ENCODE measurements around the gene RTP3. TPM values are rescaled to one million over a fixed set of nuclear protein-coding genes. Genes with fewer than 3 reads are reported as not detected.

The RTP3 gene
- total and polyA plus RNA-seq, 2 donors (not counting 1 experiment from before 2014, with no cell fraction given), result not detected

DNA sequence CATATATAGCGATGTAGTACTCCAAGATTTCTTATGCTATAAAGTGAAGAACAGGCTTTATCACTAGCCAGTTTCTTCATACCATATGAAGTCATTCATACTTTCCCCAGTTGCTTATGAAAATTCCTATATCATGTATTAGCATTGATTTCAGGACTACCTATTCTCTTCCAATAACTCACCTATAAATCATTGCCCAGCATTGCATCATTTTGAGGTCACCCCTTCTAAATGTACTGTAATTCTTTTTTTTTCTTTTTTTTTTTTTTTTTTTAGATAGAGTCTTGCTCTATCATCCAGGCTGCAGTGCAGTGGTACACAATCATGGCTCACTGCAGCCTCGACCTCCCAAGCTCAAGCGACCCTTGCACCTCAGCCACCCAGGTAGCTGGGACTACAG is 27.1 kb downstream of the RTP3 start:
- POLR2A ChIA-PET, result no interaction called here
- DNase-seq (no peak), ATAC-seq (ENCODE audit: low read depth) (no peak)
- Histone ChIP-seq H2AFZ (ENCODE audit: insufficient read depth, low read depth, low read length, poor library complexity, severe bottlenecking) (no peak overlapping the region), H3K36me3 (replicated peaks in 1 of 2; ENCODE audit: control extremely low read depth in 1 of 2, control insufficient read depth in 1 of 2, extremely low read depth in 1 of 2, insufficient read depth in 2 of 2, low read length in 1 of 2) (no peaks in the 10 kb centered on the region), H3K9ac (ENCODE audit: low read length) (no peak overlapping the region), H3K9me3 (ENCODE audit: control extremely low read depth in 1 of 3, control insufficient read depth in 2 of 3, insufficient read depth in 1 of 3, low read length in 2 of 3) (no peaks in the 10 kb centered on the region), H3K4me3 (ENCODE audit: control extremely low read depth in 1 of 5, extremely low read depth in 1 of 5, insufficient read depth in 1 of 5, low read depth in 2 of 5, low read length in 4 of 5) (no peak overlapping the region), H3K4me1 (ENCODE audit: control insufficient read depth in 2 of 2, insufficient read depth in 2 of 2, low read length in 2 of 2) (no peaks in the 10 kb centered on the region), H3K79me2 (ENCODE audit: control insufficient read depth, insufficient read depth, low read length) (no peaks in the 10 kb centered on the region), H3K4me2 (replicated peaks; ENCODE audit: low read depth, low read length, poor library complexity, severe bottlenecking) (no peak overlapping the region), H4K20me1 (ENCODE audit: control insufficient read depth, insufficient read depth, low read length, poor library complexity, severe bottlenecking) (no peaks in the 10 kb centered on the region), H3K27me3 (replicated peaks in 1 of 4; ENCODE audit: control extremely low read depth in 1 of 4, control insufficient read depth in 3 of 4, insufficient read depth in 4 of 4, low read length in 3 of 4) (no peaks in the 10 kb centered on the region), H3K27ac (ENCODE audit: low read length in 2 of 2) (no peak overlapping the region)
- intact Hi-C loops (cut with micrococcal nuclease), result no loop called here
- Mint-ChIP-seq H3K4me1 (no peaks in the 10 kb centered on the region), H3K27ac (no peak overlapping the region), H3K9me3 (ENCODE audit: insufficient read depth) (no peaks in the 10 kb centered on the region), H3K27me3 (no peaks in the 10 kb centered on the region), H3K4me3 (no peak overlapping the region)
- no peak for TF ChIP-seq EZH2 (IDR thresholded peaks at IDR 0.05; ENCODE audit: borderline replicate concordance, insufficient read depth, low read depth, low read length, poor library complexity, severe bottlenecking)
- TF ChIP-seq, protein P1, sequence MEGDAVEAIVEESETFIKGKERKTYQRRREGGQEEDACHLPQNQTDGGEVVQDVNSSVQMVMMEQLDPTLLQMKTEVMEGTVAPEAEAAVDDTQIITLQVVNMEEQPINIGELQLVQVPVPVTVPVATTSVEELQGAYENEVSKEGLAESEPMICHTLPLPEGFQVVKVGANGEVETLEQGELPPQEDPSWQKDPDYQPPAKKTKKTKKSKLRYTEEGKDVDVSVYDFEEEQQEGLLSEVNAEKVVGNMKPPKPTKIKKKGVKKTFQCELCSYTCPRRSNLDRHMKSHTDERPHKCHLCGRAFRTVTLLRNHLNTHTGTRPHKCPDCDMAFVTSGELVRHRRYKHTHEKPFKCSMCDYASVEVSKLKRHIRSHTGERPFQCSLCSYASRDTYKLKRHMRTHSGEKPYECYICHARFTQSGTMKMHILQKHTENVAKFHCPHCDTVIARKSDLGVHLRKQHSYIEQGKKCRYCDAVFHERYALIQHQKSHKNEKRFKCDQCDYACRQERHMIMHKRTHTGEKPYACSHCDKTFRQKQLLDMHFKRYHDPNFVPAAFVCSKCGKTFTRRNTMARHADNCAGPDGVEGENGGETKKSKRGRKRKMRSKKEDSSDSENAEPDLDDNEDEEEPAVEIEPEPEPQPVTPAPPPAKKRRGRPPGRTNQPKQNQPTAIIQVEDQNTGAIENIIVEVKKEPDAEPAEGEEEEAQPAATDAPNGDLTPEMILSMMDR (IDR thresholded peaks at IDR 0.05), result no peak
- CTCF ChIA-PET, result interaction anchor here (1.2 to 1.7 kb wide), 3 partner anchors 28 to 36 kb away, joined by 3 to 7 read pairs (median 4); partner anchors contain the start of gene RTP3
- WGBS (ENCODE audit: insufficient coverage), result 80% methylated on average over 1 of the region's 3 CpGs

DNA sequence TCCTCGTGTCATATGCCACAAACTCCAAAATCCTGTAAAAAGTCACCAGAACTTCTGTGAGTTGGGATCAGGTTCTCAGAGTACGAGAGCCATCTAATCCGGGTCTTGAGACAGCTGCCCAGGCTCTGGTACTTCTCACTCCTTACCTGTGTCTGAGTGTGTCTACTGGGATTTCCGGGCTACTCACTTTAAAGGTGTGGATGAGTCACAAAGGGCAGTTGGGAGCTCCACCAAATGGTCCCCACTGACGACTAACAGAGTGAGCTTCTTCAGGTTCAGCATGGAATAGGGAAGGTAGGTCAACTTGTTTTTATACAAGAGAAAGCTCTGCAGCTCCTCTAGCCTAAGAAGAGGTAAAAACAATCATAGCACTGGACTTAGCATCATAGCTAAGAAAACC is 29.5 kb downstream of the RTP3 start:
- Mint-ChIP-seq H3K4me1 (no peaks in the 10 kb centered on the region), H3K9me3 (ENCODE audit: insufficient read depth) (no peaks in the 10 kb centered on the region), H3K27ac (no peak overlapping the region), H3K4me3 (no peak overlapping the region), H3K27me3 (no peaks in the 10 kb centered on the region)
- H3K27me3 ChIP-seq (replicated peaks in 1 of 4; ENCODE audit: control extremely low read depth in 1 of 4, control insufficient read depth in 3 of 4, insufficient read depth in 4 of 4, low read length in 3 of 4), result no peaks in the 10 kb centered on the region
- intact Hi-C loops (cut with micrococcal nuclease), result no loop called here
- H3K36me3 ChIP-seq (replicated peaks in 1 of 2; ENCODE audit: control extremely low read depth in 1 of 2, control insufficient read depth in 1 of 2, extremely low read depth in 1 of 2, insufficient read depth in 2 of 2, low read length in 1 of 2), result no peaks in the 10 kb centered on the region
- H2AFZ ChIP-seq (ENCODE audit: insufficient read depth, low read depth, low read length, poor library complexity, severe bottlenecking), result no peak overlapping the region
- ATAC-seq (ENCODE audit: low read depth) (no peak), DNase-seq (no peak)
- ChIA-PET POLR2A (no interaction called here), CTCF (interaction anchor here (1.1 to 1.7 kb wide), 4 partner anchors 15 to 39 kb away, joined by 3 to 5 read pairs (median 4); no protein-coding TSS in a partner anchor)
- 100% methylated on average over 4 of the region's 5 CpGs for WGBS (ENCODE audit: insufficient coverage)
- H3K4me2 ChIP-seq (replicated peaks; ENCODE audit: low read depth, low read length, poor library complexity, severe bottlenecking), result no peak overlapping the region
- no peaks in the 10 kb centered on the region for H3K9me3 ChIP-seq (ENCODE audit: control extremely low read depth in 1 of 3, control insufficient read depth in 2 of 3, insufficient read depth in 1 of 3, low read length in 2 of 3)
- TF ChIP-seq, protein P1 (IDR thresholded peaks at IDR 0.05), result no peak
- no peak for TF ChIP-seq EZH2 (IDR thresholded peaks at IDR 0.05; ENCODE audit: borderline replicate concordance, insufficient read depth, low read depth, low read length, poor library complexity, severe bottlenecking)
- no peak overlapping the region for H3K4me3 ChIP-seq (ENCODE audit: control extremely low read depth in 1 of 5, extremely low read depth in 1 of 5, insufficient read depth in 1 of 5, low read depth in 2 of 5, low read length in 4 of 5)
- no peaks in the 10 kb centered on the region for H3K79me2 ChIP-seq (ENCODE audit: control insufficient read depth, insufficient read depth, low read length)
- H3K27ac ChIP-seq (ENCODE audit: low read length in 2 of 2), result no peak overlapping the region
- H3K9ac ChIP-seq (ENCODE audit: low read length), result no peak overlapping the region
- no peaks in the 10 kb centered on the region for H3K4me1 ChIP-seq (ENCODE audit: control insufficient read depth in 2 of 2, insufficient read depth in 2 of 2, low read length in 2 of 2)
- no peaks in the 10 kb centered on the region for H4K20me1 ChIP-seq (ENCODE audit: control insufficient read depth, insufficient read depth, low read length, poor library complexity, severe bottlenecking)

All from B cell (primary cell).